NB4 (cell line): ENCODE measurements around the gene RYR2.

Experiments
- CTCF ChIP-seq: IDR thresholded peaks from one replicate; pipeline ENCODE4 v1.5.1; 2012; ENCODE audit warnings: low read depth, low read length
- POLR2A ChIP-seq: IDR thresholded peaks from 2 replicates; pipeline ENCODE4 v1.6.1; 2011; ENCODE audit warnings: mild to moderate bottlenecking; ENCODE audit not compliant: insufficient read length; ENCODE audit errors: extremely low read depth

DNA sequence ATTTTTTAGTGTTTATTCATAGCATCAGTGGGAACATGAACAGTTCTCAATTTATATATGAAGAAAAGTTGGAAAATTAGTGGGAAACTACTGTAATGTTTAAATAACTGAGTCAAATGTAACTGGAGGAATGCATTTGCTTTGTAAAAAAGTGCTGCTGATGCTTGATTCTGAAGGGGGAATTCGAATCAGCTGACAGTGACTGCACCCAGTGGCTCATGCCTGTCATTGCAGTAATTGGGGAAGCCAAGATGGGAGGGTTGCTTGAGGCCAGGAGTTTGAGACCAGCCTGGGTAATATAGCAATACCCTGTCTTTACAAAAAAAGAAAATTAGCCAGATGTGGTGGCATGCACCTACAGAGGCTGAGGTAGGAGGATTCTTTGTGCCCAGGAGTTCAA lies 450.4 kb downstream of the RYR2 start:
- TF ChIP-seq POLR2A, result no peak
- TF ChIP-seq CTCF, result peak; percentile 32
